Lung (tissue), 12 donors: ENCODE results near the gene EXOC6. TPM values are rescaled to one million over a fixed set of nuclear protein-coding genes. Genes with fewer than 3 reads are reported as not detected.

Experiments
- ATAC-seq: fragments of 200-7000 bp; cut with Tn5 transposase; one replicate; pipeline ENCODE4 v1.9.1; 2020; ENCODE audit warnings: moderate number of reproducible peaks; ENCODE audit not compliant: insufficient read depth, low FRiP score
- DNase-seq, 3 donors: peaks; one replicate each; pipeline ENCODE4 v3.0.0-alpha.2; 2013 to 2017
- H3K27ac ChIP-seq, 2 donors: one replicate each; pipeline ENCODE4 v1.5.1; 2013; ENCODE audit warnings: mild to moderate bottlenecking in 2 of 2, moderate library complexity in 2 of 2, control low read depth in 1 of 2, inconsistent platforms in 1 of 2, low read depth in 1 of 2, low read length in 1 of 2
- H3K27me3 ChIP-seq, 3 donors: one replicate each; pipeline ENCODE4 v1.5.1; 2013; ENCODE audit warnings: low read length in 2 of 3; ENCODE audit not compliant: control insufficient read depth in 3 of 3, insufficient read depth in 3 of 3
- H3K36me3 ChIP-seq, 4 donors: one replicate each; pipeline ENCODE4 v1.5.1; 2013; ENCODE audit warnings: low read length in 4 of 4, mild to moderate bottlenecking in 1 of 4, moderate library complexity in 1 of 4; ENCODE audit not compliant: control insufficient read depth in 4 of 4, insufficient read depth in 4 of 4
- H3K4me1 ChIP-seq, 5 donors: one replicate each; pipeline ENCODE4 v1.5.1; 2013; ENCODE audit warnings: low read length in 5 of 5, mild to moderate bottlenecking in 2 of 5, moderate library complexity in 1 of 5; ENCODE audit not compliant: control insufficient read depth in 5 of 5, insufficient read depth in 5 of 5
- H3K4me3 ChIP-seq: one replicate; pipeline ENCODE4 v1.5.1; 2013; ENCODE audit warnings: mild to moderate bottlenecking, control low read depth, moderate library complexity
- H3K9ac ChIP-seq, 2 donors: one replicate each; pipeline ENCODE4 v1.5.1; 2013; ENCODE audit warnings: low read length in 2 of 2, control low read depth in 1 of 2; ENCODE audit not compliant: insufficient read depth in 1 of 2
- H3K9me3 ChIP-seq, 4 donors: one replicate each; pipeline ENCODE4 v1.5.1; 2013; ENCODE audit warnings: low read length in 3 of 4, mild to moderate bottlenecking in 1 of 4, moderate library complexity in 1 of 4; ENCODE audit not compliant: control insufficient read depth in 4 of 4, insufficient read depth in 3 of 4
- WGBS, 2 donors: extraction: QIAGEN DNeasy Blood & Tissue Kit; methylation state at CpG; one replicate each; pipeline ENCODE4 v1.1.7; 2013; 5-methylcytosine and 5-hydroxymethylcytosine counted together
- polyA plus RNA-seq, 2 donors: library from polyadenylated mRNA; stranded (reverse); fragments of 200-250 nt; gene quantifications; one replicate each; pipeline ENCODE4 v1.2.1, GENCODE V29; 2013
- total RNA-seq, 2 donors: library from RNA; depleted of rRNA in 1 of 2; stranded (reverse); fragments of >200 nt in 1 of 2; gene quantifications; one replicate each; pipeline ENCODE4 v1.2.1, GENCODE V29; 2014 to 2021
- TF ChIP-seq, protein P1 (sequence below): IDR thresholded peaks from 2 replicates; pipeline ENCODE4 v1.5.1; 2012; ENCODE audit warnings: mild to moderate bottlenecking; ENCODE audit errors: control extremely low read depth, extremely low read depth
- donor health status: control.
- donor health status: control.
- donor health status: Bipolar disorder and iron deficiency.
- donor health status: healthy.
- donor health status: DM: yes; HTN: yes; CAD: no.

The EXOC6 gene
- total and polyA plus RNA-seq, 4 donors: 8.6 to 40.1 (median 11.9) TPM

DNA sequence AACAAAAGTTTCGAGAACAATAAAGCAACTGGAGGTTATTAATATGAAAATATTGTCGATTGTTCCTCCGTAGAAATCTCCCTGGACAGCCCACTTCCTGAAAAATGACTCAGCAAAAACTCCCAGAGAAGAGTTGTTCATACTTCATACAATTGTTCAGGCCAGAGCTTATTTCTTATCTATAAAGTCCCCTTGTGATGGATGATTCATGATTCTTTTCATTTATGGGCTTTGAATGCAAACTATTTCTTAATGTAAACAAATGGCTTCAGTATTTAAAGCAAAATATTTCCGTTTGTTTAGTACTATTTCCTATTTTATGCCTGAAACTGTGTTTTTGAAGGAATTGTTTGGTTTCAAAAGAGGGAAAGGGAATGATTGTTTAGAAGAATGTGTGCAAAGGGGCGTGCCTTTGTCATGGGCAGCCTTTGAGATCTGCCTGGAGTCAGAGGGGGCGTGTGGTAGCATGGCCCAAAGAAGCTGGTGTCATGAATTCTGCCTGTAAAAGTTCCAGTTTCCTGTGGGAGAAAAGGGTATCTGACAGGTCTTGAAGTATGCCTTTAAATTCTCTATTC, 26.2 kb upstream of the EXOC6 start:
- WGBS, 2 donors: 14 to 20% methylated on average over 6 of the region's 6 CpGs
- ATAC-seq: no peak
- TF ChIP-seq, protein P1, sequence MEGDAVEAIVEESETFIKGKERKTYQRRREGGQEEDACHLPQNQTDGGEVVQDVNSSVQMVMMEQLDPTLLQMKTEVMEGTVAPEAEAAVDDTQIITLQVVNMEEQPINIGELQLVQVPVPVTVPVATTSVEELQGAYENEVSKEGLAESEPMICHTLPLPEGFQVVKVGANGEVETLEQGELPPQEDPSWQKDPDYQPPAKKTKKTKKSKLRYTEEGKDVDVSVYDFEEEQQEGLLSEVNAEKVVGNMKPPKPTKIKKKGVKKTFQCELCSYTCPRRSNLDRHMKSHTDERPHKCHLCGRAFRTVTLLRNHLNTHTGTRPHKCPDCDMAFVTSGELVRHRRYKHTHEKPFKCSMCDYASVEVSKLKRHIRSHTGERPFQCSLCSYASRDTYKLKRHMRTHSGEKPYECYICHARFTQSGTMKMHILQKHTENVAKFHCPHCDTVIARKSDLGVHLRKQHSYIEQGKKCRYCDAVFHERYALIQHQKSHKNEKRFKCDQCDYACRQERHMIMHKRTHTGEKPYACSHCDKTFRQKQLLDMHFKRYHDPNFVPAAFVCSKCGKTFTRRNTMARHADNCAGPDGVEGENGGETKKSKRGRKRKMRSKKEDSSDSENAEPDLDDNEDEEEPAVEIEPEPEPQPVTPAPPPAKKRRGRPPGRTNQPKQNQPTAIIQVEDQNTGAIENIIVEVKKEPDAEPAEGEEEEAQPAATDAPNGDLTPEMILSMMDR: no peak
- Histone ChIP-seq H3K27ac (peak overlapping the region in 1 of 2 donors; percentile 79), H3K36me3 (no peaks in the 10 kb centered on the region), H3K9me3 (no peaks in the 10 kb centered on the region), H3K9ac (no peak overlapping the region), H3K4me1 (peaks cover 0 to 8% (median 0%) of the 10 kb centered on the region in 5 donors), H3K27me3 (no peaks in the 10 kb centered on the region), H3K4me3 (no peak overlapping the region)
- DNase-seq: peak in 2 of 3 donors; percentile 58 to 65

DNA sequence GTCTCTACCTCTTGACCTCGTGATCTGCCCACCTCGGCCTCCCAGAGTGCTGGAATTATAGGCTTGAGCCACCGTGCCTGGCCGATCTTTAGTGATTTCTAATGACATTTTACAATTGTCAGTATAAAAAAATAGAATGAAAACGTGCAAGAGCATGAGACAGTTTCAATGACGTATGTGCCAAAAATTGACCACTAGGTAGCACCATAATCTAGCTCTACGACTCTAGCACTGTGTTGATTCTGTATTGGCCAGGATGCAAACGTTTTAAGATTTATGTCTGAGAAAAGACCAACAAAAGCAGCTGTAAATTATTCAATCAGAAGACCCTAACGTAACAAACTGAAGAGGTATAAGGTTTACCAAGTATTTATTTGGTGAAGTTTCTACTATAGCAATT, 25.4 kb upstream of the EXOC6 start:
- 44 to 61% methylated on average over 9 of the region's 9 CpGs for WGBS, 2 donors

DNA sequence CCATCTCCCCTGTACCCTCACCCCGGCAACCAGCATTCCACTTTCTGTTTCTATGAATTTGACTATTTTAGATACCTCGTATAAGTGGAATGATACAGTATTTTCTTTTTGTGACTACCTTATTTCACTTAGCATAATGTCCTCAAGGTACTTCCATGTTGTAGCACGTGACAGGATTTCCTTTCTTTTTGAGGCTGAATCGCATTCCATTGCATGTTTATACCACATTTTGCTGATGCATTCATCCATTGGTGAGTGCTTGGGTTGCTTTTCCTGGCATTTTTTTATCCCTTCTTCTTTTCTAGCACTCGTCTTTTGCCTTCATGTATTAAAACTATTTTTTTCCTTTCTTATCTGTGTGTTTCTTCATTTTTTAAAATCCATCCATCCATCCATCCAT, 22.3 kb upstream of the EXOC6 start:
- TF ChIP-seq, protein P1: no peak
- no peaks in the 10 kb centered on the region for H3K27me3 ChIP-seq
- H3K4me3 ChIP-seq: no peak overlapping the region
- DNase-seq: no peak
- peak overlapping the region in 1 of 2 donors; percentile 40 for H3K27ac ChIP-seq
- H3K4me1 ChIP-seq: peaks cover 0 to 8% (median 2%) of the 10 kb centered on the region in 5 donors
- WGBS, 2 donors: 46 to 53% methylated on average over 5 of the region's 5 CpGs
- no peak overlapping the region for H3K9ac ChIP-seq
- peaks cover 0 to 2% (median 0%) of the 10 kb centered on the region in 4 donors for H3K9me3 ChIP-seq
- ATAC-seq: no peak
- H3K36me3 ChIP-seq: no peaks in the 10 kb centered on the region

More for the DNA sequence above, 25.4 kb upstream of the EXOC6 start:
- TF ChIP-seq, protein P1: no peak
- Histone ChIP-seq H3K9me3 (no peaks in the 10 kb centered on the region), H3K36me3 (no peaks in the 10 kb centered on the region), H3K4me1 (peaks cover 0 to 8% (median 0%) of the 10 kb centered on the region in 5 donors), H3K4me3 (no peak overlapping the region), H3K27me3 (no peaks in the 10 kb centered on the region), H3K27ac (no peak overlapping the region), H3K9ac (no peak overlapping the region)
- peak in 1 of 3 donors; percentile 28 for DNase-seq
- peak; percentile 24 for ATAC-seq

DNA sequence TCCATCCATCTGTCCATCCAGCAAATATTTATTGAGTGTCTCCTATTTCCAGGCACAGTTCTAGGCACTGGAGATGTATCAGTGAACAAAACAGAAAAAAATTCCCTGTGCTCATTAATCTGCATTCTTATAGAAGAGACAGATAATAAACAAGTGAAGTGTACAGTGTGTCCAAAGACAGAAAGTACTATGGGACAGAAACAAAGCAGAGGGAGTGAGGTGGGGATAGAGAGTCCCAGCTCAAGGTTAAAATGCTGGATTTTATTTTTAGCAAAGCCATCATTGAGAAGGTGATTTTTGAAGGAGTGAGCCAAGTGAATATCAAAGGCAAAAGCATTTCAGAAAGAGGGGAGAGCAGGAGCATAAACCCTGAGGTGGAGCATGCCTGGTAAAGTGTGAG, 21.8 kb upstream of the EXOC6 start:
- H3K27ac ChIP-seq: peak overlapping the region in 1 of 2 donors; percentile 40
- no peak for ATAC-seq

More for the DNA sequence above, 21.8 kb upstream of the EXOC6 start:
- no peak for DNase-seq
- Histone ChIP-seq H3K4me3 (no peak overlapping the region), H3K9ac (no peak overlapping the region), H3K36me3 (no peaks in the 10 kb centered on the region), H3K9me3 (peaks cover 0 to 2% (median 0%) of the 10 kb centered on the region in 4 donors), H3K4me1 (peaks cover 0 to 8% (median 2%) of the 10 kb centered on the region in 5 donors), H3K27me3 (no peaks in the 10 kb centered on the region)
- TF ChIP-seq, protein P1: no peak
